ENCODE results near the gene SEC63. TPM values are rescaled to one million over a fixed set of nuclear protein-coding genes. Genes with fewer than 3 reads are reported as not detected.
"Not testable (repeated sequence)": the region's sequence is repeated elsewhere in the genome, so short reads cannot be mapped to it uniquely, and the experiment has no call there.

Gene SEC63
- polyA plus RNA-seq, 3 donors, result 21.8 to 37.9 (median 23.5) TPM

DNA sequence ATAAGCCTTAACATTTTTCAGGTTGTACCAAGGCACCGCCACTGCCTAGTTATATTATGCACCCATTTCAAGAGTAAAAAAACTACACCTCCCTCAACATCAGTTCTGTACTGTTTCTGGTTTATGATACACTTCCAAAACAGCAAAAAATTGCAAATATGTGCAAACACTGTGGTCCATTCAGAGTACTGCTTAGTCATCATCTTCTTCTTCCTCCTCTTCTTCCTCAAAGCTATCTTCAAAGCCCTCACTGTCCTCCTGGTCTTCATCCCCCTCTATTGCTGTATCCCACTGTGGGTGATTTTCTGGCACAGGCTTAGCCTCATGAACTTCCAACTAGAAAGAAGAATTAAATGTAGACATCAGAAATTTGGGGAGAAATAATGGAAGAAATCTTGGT, 86.5 kb downstream of the SEC63 start:
- WGBS, 3 donors, result 96 to 100% (median 100%) methylated on average over 1 of the region's 1 CpG
- H3K27ac ChIP-seq (ENCODE audit: low read depth, low read length), result not testable (repeated sequence)

DNA sequence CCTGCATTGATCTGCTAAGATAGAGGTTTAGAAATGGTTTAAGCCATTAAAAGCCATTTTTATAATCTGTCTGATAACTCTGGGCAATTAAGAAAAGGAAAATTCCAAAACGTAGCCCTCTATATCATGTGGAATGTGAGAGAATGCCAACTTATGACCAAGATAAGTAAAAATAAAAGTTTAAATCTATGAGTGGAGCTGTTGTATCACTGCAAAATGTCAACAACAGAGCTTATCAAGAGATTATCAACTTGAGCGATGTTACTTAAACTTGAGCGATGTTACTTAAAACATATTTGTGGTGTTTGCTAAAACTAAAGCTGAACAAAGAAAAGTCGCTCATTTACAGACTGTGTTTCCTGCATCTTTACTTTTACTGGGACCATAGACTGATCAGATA, 87.0 kb downstream of the SEC63 start:
- WGBS, 3 donors, result 77 to 91% (median 86%) methylated on average over 4 of the region's 4 CpGs
- no peak overlapping the region for H3K27ac ChIP-seq (ENCODE audit: low read depth, low read length)

DNA sequence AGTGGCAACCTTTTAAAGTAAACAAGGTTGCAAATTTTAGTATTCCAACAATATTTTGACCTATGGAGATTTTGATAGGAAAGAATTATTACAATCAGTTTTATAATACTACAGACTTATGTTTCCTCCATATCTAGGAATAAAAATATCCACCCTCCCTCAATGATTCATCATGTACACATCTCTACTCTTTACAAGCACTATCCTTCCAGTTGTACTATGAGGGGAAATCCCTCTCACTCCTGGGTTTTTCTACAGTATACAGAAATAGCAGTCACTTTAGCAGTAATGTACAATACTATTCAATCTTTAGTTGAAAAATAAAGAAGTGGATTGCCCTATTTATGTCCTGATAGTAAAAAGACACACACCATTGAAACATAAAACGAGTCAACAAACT, 87.6 kb downstream of the SEC63 start:
- 66 to 89% (median 73%) methylated on average over 1 of the region's 1 CpG for WGBS, 3 donors
- no peak overlapping the region for H3K27ac ChIP-seq (ENCODE audit: low read depth, low read length)

DNA sequence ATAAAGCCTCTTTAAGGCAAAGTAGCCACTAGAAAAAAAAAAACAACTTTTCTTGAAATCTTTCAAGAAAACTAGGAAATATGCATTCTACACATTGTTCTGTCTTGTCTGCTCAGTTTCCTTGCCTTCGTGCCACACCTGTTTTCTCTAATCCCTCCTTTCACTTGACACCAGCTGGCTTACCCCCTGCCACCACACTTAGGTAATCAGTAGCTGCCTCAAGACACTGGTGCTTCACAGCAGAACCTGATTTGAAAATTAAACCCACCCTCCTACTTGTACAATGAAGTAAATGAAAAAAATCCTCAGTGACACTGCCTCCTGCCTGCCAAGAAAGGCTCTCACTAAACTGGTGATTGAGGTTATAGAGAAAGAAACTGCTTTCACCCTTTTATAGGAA, 88.1 kb downstream of the SEC63 start:
- 0% methylated on average over 1 of the region's 1 CpG for WGBS, 3 donors
- no peak overlapping the region for H3K27ac ChIP-seq (ENCODE audit: low read depth, low read length)

DNA sequence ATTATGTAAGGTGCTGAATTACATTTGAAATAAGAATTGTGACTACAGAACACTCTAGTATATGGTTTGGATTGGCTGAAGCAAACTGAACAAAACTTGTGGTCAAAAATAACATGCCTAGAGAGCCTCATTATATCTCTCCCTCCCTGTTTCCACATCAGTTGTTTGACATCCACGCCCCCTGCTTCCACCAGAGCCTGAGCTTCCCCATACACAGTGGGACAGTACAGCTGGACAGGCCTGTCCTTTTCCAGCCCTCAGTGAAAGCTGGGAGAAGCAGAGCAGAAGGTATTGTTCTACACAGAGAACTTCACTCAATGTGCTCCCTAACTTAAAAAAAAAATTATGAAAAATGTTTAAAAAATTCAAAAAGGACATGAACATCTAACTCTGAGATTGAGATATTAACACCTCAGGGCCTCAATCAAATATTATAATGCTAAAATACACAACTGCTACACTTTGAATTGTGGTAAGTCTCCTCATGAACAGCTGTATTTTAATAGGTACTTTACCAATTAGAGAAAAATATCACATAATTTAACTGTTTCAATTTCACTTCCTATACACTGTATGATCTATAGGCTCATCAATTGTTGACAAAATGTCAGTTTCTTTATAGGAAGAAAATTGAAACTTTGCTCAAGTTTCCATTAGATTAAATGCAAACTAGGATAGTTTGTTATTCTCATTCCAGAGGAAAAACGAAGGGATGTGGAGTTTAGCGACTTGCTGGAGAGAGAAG, 89.0 kb downstream of the SEC63 start:
- H3K27ac ChIP-seq (ENCODE audit: low read depth, low read length), result no peak overlapping the region
- 52 to 61% (median 55%) methylated on average over 3 of the region's 3 CpGs for WGBS, 3 donors

DNA sequence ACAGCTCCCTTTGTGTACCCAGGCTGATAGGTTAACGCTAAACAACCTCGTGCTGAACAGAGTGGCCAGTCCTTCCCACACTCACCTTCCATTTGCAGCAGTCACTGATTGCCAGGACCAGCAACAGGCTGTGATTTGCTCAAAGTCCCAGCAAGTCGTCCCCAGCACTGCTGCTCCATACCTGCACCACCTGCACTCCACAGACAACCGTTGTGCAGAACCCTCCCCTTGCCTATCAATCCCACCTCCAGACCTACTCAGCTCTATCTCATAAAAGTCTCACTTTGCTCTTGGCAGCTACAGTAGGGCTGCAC, 90.7 kb downstream of the SEC63 start:
- no peak overlapping the region for H3K27ac ChIP-seq (ENCODE audit: low read depth, low read length)
- 11 to 39% (median 32%) methylated on average over 4 of the region's 4 CpGs for WGBS, 3 donors

DNA sequence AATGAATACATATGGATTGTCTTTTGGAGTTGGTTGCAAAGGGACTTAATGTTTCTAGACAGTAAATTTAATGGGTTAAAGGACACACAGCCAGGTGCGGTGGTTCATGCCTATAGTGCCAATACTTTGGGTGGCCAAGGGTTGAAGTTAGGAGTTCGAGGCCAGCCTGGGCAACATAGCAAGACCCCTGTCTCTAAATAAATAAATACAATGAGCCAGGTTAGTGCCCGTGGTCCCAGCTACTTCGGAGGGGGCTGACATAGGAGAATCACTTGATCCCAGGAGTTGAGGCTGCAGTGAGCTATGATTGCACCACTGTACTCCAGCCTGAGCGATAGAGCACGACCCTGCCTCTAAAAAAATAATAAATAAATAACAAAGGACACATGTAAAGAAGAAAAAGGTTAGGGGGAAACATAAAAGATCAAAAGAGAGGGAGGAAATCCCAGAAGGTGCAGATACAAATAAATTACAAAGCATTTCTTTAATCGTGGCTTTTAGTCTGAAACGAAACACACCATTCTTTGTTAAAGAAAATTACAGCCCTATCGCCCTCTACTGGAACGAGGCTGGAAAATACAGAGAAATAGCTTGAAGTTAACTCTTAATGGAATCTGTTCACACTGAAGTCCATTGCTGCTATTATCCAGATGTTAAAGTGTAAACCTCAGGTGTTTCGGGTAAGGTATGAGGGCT, 91.3 kb downstream of the SEC63 start:
- no peak overlapping the region for H3K27ac ChIP-seq (ENCODE audit: low read depth, low read length)
- WGBS, 3 donors, result 42 to 49% (median 47%) methylated on average over 11 of the region's 11 CpGs

DNA sequence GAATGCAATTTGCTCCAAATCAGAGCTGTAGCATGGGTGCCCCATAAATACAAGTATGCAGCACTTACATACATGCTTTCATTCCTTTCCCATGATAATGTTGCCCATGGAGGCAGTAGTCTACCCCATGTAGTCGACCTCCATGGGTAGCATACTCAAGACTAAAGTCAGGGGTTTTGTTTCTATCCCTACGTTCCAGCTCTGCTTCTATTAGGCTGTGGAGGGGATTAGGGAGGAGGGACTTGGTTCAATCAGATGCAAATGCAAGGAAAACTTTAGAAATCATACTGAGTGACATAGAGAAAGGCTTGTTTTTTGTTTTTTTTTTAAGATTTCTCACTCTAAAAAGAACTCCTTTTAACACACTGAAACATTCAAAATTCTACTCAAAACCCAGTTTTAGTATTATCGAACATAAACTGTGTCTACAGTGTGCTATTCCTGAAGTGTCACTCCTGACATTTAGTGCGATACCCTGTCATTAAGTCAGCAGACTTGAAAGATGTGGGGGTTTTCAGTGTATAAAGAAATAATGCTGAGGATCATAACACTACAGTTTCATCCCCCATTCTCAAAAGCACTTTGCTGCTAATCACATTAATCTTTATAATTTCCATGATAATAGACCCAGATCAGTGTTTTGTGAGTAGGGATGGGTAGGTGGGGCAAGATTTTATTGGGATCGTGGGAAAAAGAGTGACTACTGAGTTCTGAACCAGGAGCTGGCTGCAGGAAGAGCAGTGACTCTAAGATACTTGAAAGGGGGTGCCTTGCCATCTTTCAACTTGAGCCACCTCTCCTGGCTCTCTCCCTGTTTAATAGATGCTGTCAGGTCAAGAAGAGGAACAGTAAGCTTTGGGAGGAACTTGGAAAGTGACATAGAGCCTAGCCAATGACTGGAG, 93.5 kb downstream of the SEC63 start:
- no peak overlapping the region for H3K27ac ChIP-seq (ENCODE audit: low read depth, low read length)
- WGBS, 3 donors, result 69 to 76% (median 75%) methylated on average over 5 of the region's 5 CpGs

DNA sequence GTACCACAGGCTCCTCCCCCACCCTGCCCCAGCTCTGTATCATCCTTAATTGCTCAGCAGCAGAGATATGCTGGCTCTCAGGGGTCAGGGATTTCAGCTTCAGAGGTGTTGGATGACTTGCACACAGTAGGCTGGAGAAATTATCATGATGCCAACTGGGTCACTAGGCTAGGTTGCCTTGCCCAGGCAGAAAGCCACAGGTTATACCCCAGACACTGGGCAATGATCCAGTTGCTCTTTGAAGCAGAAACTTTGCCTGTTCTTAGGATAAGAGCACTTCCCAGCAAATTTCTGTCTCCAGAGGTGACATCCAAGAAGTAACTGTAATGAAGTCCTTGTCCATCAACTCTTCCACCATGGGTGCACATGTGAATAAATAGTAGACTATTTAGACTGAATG, 95.6 kb downstream of the SEC63 start:
- no peak overlapping the region for H3K27ac ChIP-seq (ENCODE audit: low read depth, low read length)

DNA sequence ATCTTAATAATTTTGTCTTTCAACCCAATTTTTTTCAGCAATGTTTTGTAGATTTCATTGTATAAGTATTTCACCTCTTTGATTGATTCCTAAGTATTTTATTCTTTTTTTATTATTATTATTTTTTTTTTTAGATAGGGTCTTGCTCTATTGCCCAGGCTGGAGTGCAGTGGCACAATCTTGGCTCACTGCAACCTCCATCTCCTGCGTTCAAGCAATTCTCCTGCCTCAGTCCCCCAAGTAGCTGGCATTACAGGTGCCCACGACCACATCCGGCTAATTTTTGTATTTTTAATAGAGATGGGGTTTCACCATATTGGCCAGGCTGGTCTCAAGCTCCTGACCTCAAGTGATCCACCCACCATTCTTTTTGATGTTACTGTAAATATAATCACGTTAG, 97.0 kb downstream of the SEC63 start:
- 92 to 94% (median 92%) methylated on average over 4 of the region's 4 CpGs for WGBS, 3 donors
- not testable (repeated sequence) for H3K27ac ChIP-seq (ENCODE audit: low read depth, low read length)

DNA sequence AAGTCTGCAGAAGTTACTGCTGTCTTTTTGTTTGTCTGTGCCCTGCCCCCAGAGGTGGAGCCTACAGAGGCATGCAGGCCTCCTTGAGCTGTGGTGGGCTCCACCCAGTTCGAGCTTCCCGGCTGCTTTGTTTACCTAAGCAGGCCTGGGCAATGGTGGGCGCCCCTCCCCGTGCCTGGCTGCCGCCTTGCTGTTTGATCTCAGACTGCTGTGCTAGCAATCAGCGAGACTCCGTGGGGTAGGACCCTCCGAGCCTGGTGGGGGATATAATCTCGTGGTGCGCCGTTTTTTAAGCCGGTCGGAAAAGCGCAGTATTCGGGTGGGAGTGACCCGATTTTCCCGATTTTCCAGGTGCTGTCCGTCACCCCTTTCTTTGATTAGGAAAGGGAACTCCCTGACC, 97.9 kb downstream of the SEC63 start:
- WGBS, 3 donors, result 67 to 83% (median 76%) methylated on average over 17 to 18 of the region's 18 CpGs

DNA sequence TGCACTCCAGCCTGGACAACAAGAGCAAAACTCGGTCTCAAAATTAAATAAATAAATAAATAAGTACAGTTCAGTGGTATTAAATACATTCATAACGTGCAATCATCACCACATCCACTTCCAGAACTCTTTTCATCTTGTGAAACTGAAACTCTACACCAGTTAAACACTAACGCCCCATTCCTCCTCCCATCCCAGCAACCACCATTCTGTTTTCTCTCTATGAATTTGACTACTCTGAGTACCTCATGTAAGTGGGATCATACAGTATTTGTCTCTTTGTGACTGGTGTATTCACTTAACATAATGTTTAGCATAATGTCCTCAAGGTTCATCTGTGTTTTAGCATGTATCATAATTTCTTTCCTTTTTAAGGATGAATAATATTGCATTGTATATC, 104.8 kb downstream of the SEC63 start:
- 79 to 92% (median 91%) methylated on average over 3 of the region's 3 CpGs for WGBS, 3 donors
- H3K27ac ChIP-seq (ENCODE audit: low read depth, low read length), result no peak overlapping the region

More for the DNA sequence above, 97.9 kb downstream of the SEC63 start:
- not testable (repeated sequence) for H3K27ac ChIP-seq (ENCODE audit: low read depth, low read length)

DNA sequence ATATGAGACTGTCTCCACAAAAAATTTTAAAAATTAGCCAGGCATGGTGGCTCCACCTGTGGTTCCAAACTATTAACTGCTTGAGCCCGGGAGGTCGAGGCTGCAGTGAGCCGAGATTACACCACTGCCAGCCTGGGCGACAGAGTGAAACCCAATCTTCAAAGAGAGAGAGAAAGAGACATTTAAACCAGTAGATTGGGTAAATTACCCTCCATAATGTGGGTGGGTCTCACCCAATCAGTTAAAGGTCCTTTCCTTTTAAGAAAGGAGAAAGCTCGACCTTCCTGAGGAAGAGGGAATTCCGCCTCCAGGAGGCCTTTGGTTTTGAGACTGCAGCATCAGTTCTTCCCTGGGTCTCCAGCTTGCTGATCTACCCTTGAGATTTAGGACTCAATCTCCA, 108.7 kb downstream of the SEC63 start:
- no peak overlapping the region for H3K27ac ChIP-seq (ENCODE audit: low read depth, low read length)
- 83 to 89% (median 89%) methylated on average over 6 of the region's 6 CpGs for WGBS, 3 donors

DNA sequence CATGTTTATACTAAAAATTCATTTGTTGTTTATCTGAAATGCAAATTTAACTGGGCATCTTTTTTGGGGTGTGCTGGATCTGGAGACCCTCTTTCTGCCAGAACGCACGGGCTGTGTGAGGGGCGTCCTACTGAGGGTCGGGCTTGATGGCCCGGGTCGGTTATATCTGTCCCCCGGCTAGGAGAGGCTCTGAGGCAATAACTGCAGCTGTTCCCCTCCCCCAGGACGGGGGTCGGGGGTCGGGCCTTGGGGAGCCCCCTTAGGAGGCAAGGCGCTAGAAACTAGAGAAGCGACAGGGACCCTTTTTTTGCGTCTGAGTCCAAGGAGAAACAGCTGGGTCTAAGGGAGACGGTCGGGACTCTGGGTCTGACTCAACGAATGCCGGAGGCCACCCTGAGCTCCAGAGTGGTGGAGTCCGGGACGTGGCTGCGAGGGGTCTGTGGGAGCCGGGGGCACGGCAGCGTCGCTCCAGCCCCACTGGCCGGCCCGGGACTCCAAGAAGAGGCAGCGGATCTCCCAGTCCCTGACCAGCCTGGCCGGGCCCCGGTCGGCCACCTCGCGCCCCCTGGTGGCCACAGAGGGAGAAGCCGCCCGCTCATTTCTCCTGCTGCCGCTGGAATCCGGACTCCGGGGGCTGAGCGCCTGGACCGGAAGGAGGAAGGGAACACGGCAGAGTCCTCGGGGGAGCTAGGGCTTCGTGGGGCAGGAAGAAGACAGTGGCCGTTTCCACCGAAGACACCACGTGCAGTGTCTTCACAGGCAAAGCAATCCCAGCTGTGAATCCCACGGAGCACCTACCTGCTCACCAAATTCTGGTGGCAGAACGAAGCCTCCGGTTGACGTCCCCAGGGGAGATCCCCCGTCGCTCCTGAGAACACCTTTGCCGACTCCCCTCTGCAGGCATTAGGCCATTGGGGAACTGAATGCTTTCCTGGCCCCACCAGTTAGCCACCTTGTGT, 109.9 kb downstream of the SEC63 start:
- 8 to 10% (median 9%) methylated on average over 47 to 52 of the region's 52 CpGs for WGBS, 3 donors

DNA sequence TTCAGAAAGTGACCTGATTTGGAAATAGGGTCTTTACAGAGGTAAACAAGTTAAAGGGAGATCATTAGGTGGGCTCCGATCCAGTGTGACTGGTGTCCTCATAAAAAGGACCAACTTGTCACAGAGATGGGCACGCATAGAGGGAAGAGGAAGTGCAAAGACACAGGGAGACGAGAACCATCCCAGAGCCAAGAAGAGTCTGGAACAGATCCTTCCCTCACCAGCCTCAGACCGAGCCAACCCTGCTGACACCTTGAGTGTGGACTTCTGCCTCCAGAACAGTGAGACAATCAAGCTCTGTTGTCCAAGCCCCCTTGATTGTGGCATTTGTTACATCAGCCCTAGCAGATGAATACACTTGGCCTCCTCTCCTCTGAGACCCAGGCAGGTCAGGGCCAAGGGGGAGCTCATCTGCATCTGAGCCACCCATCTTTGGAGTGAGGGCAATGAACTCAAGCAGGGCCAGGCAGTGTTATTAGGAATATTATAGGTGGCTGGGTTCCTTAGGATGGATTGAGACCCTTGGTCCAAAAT, 111.7 kb downstream of the SEC63 start:
- H3K27ac ChIP-seq (ENCODE audit: low read depth, low read length), result no peak overlapping the region
- WGBS, 3 donors, result 32 to 64% (median 37%) methylated on average over 4 of the region's 4 CpGs

More for the DNA sequence above, 109.9 kb downstream of the SEC63 start:
- H3K27ac ChIP-seq (ENCODE audit: low read depth, low read length), result no peak overlapping the region

DNA sequence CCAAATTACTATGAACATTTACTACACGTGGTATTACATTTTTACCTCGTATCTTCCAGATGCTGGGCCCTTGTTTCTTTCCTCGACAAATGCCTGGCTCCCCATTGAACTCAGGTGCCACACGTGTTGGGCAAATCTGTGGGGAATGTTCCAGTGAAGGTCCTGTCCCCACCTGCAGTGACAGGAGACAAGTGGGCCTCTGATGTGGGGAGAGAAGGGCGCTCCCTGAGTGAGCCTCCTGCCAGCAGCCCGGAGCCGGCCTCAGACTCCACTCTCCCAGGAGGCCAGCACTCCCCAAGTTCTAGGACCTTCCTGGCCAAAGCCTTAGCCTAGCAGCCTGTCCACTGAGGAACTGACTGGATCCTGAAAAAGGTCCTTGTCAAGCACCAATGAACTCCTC, 112.2 kb downstream of the SEC63 start:
- no peak overlapping the region for H3K27ac ChIP-seq (ENCODE audit: low read depth, low read length)
- WGBS, 3 donors, result 90 to 93% (median 92%) methylated on average over 7 of the region's 7 CpGs

DNA sequence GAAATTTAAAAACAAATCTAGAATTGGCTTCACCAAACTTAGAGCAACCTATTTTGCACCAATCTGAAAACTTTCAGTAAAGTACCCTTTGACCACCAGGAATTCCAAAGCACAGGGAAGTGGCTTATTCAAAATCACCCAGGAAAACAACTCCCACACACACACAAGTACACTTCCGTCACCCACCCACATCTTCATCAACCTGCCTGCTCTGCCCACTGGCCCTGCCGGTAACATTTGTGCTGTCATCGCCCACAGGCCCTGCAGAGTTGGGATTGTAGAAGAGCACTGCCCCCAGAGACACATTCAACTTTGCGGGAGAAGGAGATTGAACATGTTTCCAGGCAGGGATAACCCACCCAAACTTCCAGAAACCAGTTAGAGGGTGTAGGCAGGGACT, 114.6 kb downstream of the SEC63 start:
- H3K27ac ChIP-seq (ENCODE audit: low read depth, low read length), result no peak overlapping the region
- WGBS, 3 donors, result 78 to 90% (median 85%) methylated on average over 4 of the region's 4 CpGs

DNA sequence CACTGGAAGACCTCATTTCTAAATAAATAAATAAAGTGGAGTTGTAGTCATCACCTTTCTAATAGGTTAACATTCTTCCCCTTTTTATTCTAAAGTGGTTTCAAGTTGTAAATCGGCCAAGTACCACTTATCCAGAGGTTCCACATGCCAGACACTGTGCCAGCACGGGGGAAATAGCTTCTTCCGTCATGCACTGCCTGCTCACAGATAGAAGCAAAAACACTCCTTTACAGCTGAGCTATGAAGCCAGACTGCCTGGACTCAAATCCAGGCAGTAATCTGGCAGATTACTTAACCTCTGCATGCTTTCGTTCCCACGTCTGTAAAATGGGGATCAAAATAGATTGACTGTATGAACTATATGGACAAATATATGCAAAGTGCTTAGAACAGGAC, 116.7 kb downstream of the SEC63 start:
- 43 to 56% (median 49%) methylated on average over 5 of the region's 5 CpGs for WGBS, 3 donors
- no peak overlapping the region for H3K27ac ChIP-seq (ENCODE audit: low read depth, low read length)
